Measurements from ENCODE around the gene AOPEP. TPM values are rescaled to one million over a fixed set of nuclear protein-coding genes. Genes with fewer than 3 reads are reported as not detected.
A peak's percentile ranks its signal among the peaks of the same experiment; 100 is the strongest.

Gene AOPEP
- polyA plus RNA-seq, 1 donor from 2014 or later, result 10.0 TPM

- Histone ChIP-seq H3F3A (ENCODE audit: insufficient read depth, low read length, poor library complexity, severe bottlenecking) (no peaks in the 10 kb centered on the region), H3K36me3 (ENCODE audit: insufficient read depth, low read length) (no peaks in the 10 kb centered on the region), H3K4me2 (ENCODE audit: low read length) (no peak overlapping the region), H3K9me2 (ENCODE audit: insufficient read depth, low read length) (no peaks in the 10 kb centered on the region), H3K79me2 (replicated peaks; ENCODE audit: insufficient read depth, low read length) (no peaks in the 10 kb centered on the region), H3K27me3 (ENCODE audit: insufficient read depth, low read depth, low read length) (no peaks in the 10 kb centered on the region), H3K9me3 (ENCODE audit: low read length) (no peaks in the 10 kb centered on the region), H2AFZ (ENCODE audit: low read depth, low read length) (no peak overlapping the region), H3K27ac (ENCODE audit: low read length) (peak overlapping the region; percentile 21), H3K9ac (ENCODE audit: low read length) (no peak overlapping the region), H4K20me1 (ENCODE audit: insufficient read depth) (no peaks in the 10 kb centered on the region), H3K4me3 (ENCODE audit: low read length) (peak overlapping the region; percentile 17)
- TF ChIP-seq POLR2AphosphoS5 (IDR thresholded peaks at IDR 0.05) (peak; percentile 25), EP300 (conservative IDR thresholded peaks at IDR 0.05; ENCODE audit: poor library complexity, severe bottlenecking) (no peak)
Observed at GRCh38 chr9:95055851-95056551, 329.5 kb downstream of the AOPEP start.

DNA sequence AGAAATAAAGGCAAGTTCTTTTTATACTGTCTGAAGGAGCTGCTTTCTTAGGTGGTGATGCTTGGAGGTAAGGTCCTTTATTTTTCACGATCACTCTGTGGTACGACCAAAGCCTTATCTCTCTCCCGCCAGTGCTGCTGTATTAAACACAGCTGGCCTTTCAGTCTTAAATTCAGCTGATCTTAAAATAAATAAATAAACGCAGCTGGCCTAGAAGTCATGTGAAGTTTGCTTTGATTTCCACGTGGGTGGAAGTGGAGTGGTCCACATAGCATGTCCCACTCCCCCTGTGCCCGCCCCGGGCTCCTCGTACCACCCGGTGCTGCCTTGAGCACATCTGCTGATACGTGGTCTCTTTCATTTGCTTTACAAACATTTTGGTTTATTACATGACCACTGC lies 330.6 kb downstream of the AOPEP start:
- no peaks in the 10 kb centered on the region for H3F3A ChIP-seq (ENCODE audit: insufficient read depth, low read length, poor library complexity, severe bottlenecking)
- no peak overlapping the region for H3K4me3 ChIP-seq (ENCODE audit: low read length)
- H3K9me2 ChIP-seq (ENCODE audit: insufficient read depth, low read length), result no peaks in the 10 kb centered on the region
- no peak for TF ChIP-seq RAD21 (conservative IDR thresholded peaks at IDR 0.05)
- no peak for TF ChIP-seq EP300 (conservative IDR thresholded peaks at IDR 0.05; ENCODE audit: poor library complexity, severe bottlenecking)
- TF ChIP-seq, protein P1, sequence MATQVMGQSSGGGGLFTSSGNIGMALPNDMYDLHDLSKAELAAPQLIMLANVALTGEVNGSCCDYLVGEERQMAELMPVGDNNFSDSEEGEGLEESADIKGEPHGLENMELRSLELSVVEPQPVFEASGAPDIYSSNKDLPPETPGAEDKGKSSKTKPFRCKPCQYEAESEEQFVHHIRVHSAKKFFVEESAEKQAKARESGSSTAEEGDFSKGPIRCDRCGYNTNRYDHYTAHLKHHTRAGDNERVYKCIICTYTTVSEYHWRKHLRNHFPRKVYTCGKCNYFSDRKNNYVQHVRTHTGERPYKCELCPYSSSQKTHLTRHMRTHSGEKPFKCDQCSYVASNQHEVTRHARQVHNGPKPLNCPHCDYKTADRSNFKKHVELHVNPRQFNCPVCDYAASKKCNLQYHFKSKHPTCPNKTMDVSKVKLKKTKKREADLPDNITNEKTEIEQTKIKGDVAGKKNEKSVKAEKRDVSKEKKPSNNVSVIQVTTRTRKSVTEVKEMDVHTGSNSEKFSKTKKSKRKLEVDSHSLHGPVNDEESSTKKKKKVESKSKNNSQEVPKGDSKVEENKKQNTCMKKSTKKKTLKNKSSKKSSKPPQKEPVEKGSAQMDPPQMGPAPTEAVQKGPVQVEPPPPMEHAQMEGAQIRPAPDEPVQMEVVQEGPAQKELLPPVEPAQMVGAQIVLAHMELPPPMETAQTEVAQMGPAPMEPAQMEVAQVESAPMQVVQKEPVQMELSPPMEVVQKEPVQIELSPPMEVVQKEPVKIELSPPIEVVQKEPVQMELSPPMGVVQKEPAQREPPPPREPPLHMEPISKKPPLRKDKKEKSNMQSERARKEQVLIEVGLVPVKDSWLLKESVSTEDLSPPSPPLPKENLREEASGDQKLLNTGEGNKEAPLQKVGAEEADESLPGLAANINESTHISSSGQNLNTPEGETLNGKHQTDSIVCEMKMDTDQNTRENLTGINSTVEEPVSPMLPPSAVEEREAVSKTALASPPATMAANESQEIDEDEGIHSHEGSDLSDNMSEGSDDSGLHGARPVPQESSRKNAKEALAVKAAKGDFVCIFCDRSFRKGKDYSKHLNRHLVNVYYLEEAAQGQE (IDR thresholded peaks at IDR 0.05; ENCODE audit: borderline replicate concordance), result no peak
- no peak for TF ChIP-seq POLR2AphosphoS5 (IDR thresholded peaks at IDR 0.05)
- TF ChIP-seq TAF1 (IDR thresholded peaks at IDR 0.05; ENCODE audit: low read depth), result no peak
- TF ChIP-seq EZH2 (IDR thresholded peaks at IDR 0.05; ENCODE audit: borderline replicate concordance, insufficient read depth, low read length, poor library complexity, severe bottlenecking), result no peak
- no peak for TF ChIP-seq MXI1 (conservative IDR thresholded peaks at IDR 0.05; ENCODE audit: poor library complexity, severe bottlenecking)
- TF ChIP-seq, protein P2, sequence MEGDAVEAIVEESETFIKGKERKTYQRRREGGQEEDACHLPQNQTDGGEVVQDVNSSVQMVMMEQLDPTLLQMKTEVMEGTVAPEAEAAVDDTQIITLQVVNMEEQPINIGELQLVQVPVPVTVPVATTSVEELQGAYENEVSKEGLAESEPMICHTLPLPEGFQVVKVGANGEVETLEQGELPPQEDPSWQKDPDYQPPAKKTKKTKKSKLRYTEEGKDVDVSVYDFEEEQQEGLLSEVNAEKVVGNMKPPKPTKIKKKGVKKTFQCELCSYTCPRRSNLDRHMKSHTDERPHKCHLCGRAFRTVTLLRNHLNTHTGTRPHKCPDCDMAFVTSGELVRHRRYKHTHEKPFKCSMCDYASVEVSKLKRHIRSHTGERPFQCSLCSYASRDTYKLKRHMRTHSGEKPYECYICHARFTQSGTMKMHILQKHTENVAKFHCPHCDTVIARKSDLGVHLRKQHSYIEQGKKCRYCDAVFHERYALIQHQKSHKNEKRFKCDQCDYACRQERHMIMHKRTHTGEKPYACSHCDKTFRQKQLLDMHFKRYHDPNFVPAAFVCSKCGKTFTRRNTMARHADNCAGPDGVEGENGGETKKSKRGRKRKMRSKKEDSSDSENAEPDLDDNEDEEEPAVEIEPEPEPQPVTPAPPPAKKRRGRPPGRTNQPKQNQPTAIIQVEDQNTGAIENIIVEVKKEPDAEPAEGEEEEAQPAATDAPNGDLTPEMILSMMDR (IDR thresholded peaks at IDR 0.05; ENCODE audit: poor library complexity, severe bottlenecking), result no peak
- no peak for TF ChIP-seq SMC3 (conservative IDR thresholded peaks at IDR 0.05; ENCODE audit: poor library complexity)
- no peak overlapping the region for H3K9ac ChIP-seq (ENCODE audit: low read length)
- no peaks in the 10 kb centered on the region for H3K79me2 ChIP-seq (replicated peaks; ENCODE audit: insufficient read depth, low read length)
- H4K20me1 ChIP-seq (ENCODE audit: insufficient read depth), result no peaks in the 10 kb centered on the region
- no peak overlapping the region for H3K4me2 ChIP-seq (ENCODE audit: low read length)
- H3K27ac ChIP-seq (ENCODE audit: low read length), result no peak overlapping the region
- H3K9me3 ChIP-seq (ENCODE audit: low read length), result no peaks in the 10 kb centered on the region
- H2AFZ ChIP-seq (ENCODE audit: low read depth, low read length), result no peak overlapping the region
- no peaks in the 10 kb centered on the region for H3K27me3 ChIP-seq (ENCODE audit: insufficient read depth, low read depth, low read length)
- H3K36me3 ChIP-seq (ENCODE audit: insufficient read depth, low read length), result no peaks in the 10 kb centered on the region
